Measurements from ENCODE around the gene MSI2. TPM values are rescaled to one million over a fixed set of nuclear protein-coding genes. Genes with fewer than 3 reads are reported as not detected.
A peak's percentile ranks its signal among the peaks of the same experiment; 100 is the strongest.

Gene MSI2
- total RNA-seq, 1 donor from 2014 or later = 28.0 TPM

- DNase-seq (ENCODE audit: low spot score) = no peak
Observed at GRCh38 chr17:57649731-57650484, 393.6 kb downstream of the MSI2 start.

- no peak for DNase-seq (ENCODE audit: low spot score)
Observed at GRCh38 chr17:57650548-57650947, 394.2 kb downstream of the MSI2 start.

- no peak for DNase-seq (ENCODE audit: low spot score)
Observed at GRCh38 chr17:57651451-57651850, 395.1 kb downstream of the MSI2 start.

- no peak for DNase-seq (ENCODE audit: low spot score)
Observed at GRCh38 chr17:57651996-57652395, 395.7 kb downstream of the MSI2 start.

GRCh38 chr17:57652811-57653210, 396.5 kb downstream of the MSI2 start:
- no peak for DNase-seq (ENCODE audit: low spot score)

- no peak for DNase-seq (ENCODE audit: low spot score)
Observed at GRCh38 chr17:57653279-57653678, 397.0 kb downstream of the MSI2 start.

- DNase-seq (ENCODE audit: low spot score) = no peak
Observed at GRCh38 chr17:57654040-57654775, 397.9 kb downstream of the MSI2 start.

GRCh38 chr17:57655553-57655952, 399.2 kb downstream of the MSI2 start:
- DNase-seq (ENCODE audit: low spot score) = no peak

- DNase-seq (ENCODE audit: low spot score) = no peak
Observed at GRCh38 chr17:57657211-57657610, 400.9 kb downstream of the MSI2 start.

- DNase-seq (ENCODE audit: low spot score) = no peak
Observed at GRCh38 chr17:57662041-57662440, 405.7 kb downstream of the MSI2 start.

GRCh38 chr17:57662644-57663308, 406.5 kb downstream of the MSI2 start:
- peak; percentile 97 for DNase-seq (ENCODE audit: low spot score)

- no peak for DNase-seq (ENCODE audit: low spot score)
Observed at GRCh38 chr17:57663326-57664070, 407.2 kb downstream of the MSI2 start.

GRCh38 chr17:57665128-57665527, 408.8 kb downstream of the MSI2 start:
- peak; percentile 24 for DNase-seq (ENCODE audit: low spot score)

- peak; percentile 59 for DNase-seq (ENCODE audit: low spot score)
Observed at GRCh38 chr17:57665696-57666095, 409.4 kb downstream of the MSI2 start.

GRCh38 chr17:57666201-57666870, 410.0 kb downstream of the MSI2 start:
- DNase-seq (ENCODE audit: low spot score) = peak; percentile 64

- peak; percentile 57 for DNase-seq (ENCODE audit: low spot score)
Observed at GRCh38 chr17:57666946-57667345, 410.6 kb downstream of the MSI2 start.

- peak; percentile 68 for DNase-seq (ENCODE audit: low spot score)
Observed at GRCh38 chr17:57667461-57667923, 411.2 kb downstream of the MSI2 start.

GRCh38 chr17:57668332-57668731, 412.0 kb downstream of the MSI2 start:
- DNase-seq (ENCODE audit: low spot score) = peak; percentile 33

- DNase-seq (ENCODE audit: low spot score) = peak; percentile 65
Observed at GRCh38 chr17:57669671-57670529, 413.6 kb downstream of the MSI2 start.
